ENCODE measurements around the gene DAZAP2.
"Not testable (repeated sequence)": the region's sequence is repeated elsewhere in the genome, so short reads cannot be mapped to it uniquely, and the experiment has no call there.

DNA sequence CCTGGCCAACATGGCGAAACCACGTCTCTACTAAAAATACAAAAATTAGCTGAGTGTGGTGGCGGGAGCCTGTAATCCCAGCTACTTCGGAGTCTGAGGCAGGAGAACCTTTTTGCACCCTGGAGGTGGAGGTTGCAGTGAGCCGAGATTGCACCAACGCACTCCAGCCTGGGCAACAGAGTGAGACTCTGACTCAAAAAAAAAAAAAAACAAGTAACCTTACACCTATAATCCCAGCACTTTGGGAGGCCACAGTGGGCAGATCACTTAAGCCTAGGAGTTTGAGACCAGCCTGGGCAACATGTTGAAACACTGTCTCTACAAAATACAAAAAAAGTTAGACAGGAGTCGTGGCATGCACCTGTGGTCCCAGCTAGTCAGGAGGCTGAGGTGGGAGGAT is 34.2 kb downstream of the DAZAP2 start:
- not testable (repeated sequence) for TF ChIP-seq POLR2A, POLR2AphosphoS5, EP300 (IDR thresholded peaks at IDR 0.05)
- TF ChIP-seq, protein P1, sequence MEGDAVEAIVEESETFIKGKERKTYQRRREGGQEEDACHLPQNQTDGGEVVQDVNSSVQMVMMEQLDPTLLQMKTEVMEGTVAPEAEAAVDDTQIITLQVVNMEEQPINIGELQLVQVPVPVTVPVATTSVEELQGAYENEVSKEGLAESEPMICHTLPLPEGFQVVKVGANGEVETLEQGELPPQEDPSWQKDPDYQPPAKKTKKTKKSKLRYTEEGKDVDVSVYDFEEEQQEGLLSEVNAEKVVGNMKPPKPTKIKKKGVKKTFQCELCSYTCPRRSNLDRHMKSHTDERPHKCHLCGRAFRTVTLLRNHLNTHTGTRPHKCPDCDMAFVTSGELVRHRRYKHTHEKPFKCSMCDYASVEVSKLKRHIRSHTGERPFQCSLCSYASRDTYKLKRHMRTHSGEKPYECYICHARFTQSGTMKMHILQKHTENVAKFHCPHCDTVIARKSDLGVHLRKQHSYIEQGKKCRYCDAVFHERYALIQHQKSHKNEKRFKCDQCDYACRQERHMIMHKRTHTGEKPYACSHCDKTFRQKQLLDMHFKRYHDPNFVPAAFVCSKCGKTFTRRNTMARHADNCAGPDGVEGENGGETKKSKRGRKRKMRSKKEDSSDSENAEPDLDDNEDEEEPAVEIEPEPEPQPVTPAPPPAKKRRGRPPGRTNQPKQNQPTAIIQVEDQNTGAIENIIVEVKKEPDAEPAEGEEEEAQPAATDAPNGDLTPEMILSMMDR (IDR thresholded peaks at IDR 0.05): not testable (repeated sequence)

All from suprapubic skin (tissue), 4 donors.